ENCODE results near the gene PRPF38A. TPM values are rescaled to one million over a fixed set of nuclear protein-coding genes. Genes with fewer than 3 reads are reported as not detected.

The PRPF38A gene
- total RNA-seq, 1 donor from 2014 or later = 38.1 TPM

DNA sequence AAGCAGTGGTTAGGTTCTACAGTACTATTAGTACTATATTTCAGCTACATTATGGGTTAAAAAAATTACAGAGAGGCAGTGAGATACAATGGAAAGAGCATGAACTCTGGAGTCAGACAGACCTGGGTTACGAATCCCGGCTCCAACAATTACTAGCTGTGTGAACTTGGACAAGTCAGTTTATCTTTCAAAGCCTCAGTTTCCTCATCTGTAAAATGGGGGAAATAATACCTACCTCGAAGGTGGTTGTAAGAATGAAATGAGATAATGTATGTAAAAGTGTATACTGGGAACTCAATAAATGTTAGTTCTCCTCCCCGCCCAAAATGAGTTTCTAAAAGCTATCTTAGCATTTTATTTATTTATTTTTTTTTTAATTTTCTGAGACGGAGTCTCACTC, 59.5 kb downstream of the PRPF38A start:
- ATAC-seq = no peak

DNA sequence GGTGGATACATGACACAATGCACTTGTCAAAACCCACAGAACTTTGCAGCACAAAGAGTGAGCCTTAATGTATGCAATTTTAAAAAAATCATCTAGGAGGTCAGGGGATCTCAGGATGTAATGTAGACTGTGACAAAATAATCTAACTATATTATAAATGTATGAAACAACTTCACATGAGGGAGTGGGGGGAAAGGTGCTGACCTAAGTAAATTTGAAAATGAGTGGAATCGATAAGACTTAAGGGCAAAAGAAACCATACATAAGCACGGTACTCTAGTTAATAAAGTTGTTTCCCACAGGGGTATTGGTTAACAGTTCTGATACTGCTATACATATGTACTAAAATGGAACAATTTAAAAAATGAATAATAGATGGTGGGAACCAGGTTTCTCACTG, 64.7 kb downstream of the PRPF38A start:
- ATAC-seq = no peak

Other genes with a start within 250 kb of the PRPF38A start
- gene CC2D1B, start 38.4 kb upstream of the PRPF38A start, total RNA-seq = 14.3 TPM
- gene ORC1, start 179 bp upstream of the PRPF38A start, total RNA-seq = 5.7 TPM
- gene TUT4, start 148.5 kb downstream of the PRPF38A start, total RNA-seq = 21.9 TPM
- gene GPX7, start 197.8 kb downstream of the PRPF38A start, total RNA-seq = 1.6 TPM
- gene SHISAL2A, start 228.6 kb downstream of the PRPF38A start, total RNA-seq = 0.36 TPM

Data from esophagus mucosa (tissue), 1 donor.